Measurements from ENCODE around the gene COA8.

The COA8 gene

GRCh38 chr14:103533137-103533998 lies 29.4 kb upstream of the COA8 start:
- no peak for DNase-seq
- H3K4me1 ChIP-seq = peaks cover 2% of the 10 kb centered on the region; the same call in 1 of the 2 replicates
- TF ChIP-seq CTCF (IDR thresholded peaks at IDR 0.05; ENCODE audit: low read depth, low read length) = no peak
- no peaks in the 10 kb centered on the region for H3K9me3 ChIP-seq
- H3K4me3 ChIP-seq (ENCODE audit: low read depth, low read length) = no peak overlapping the region
- H3K36me3 ChIP-seq = peaks cover 55% of the 10 kb centered on the region
- no peaks in the 10 kb centered on the region for H3K27me3 ChIP-seq

- H3K36me3 ChIP-seq = peaks cover 55% of the 10 kb centered on the region
- no peak overlapping the region for H3K4me3 ChIP-seq (ENCODE audit: low read depth, low read length)
- no peak for TF ChIP-seq CTCF (IDR thresholded peaks at IDR 0.05; ENCODE audit: low read depth, low read length)
- H3K27me3 ChIP-seq = no peaks in the 10 kb centered on the region
- H3K9me3 ChIP-seq = no peaks in the 10 kb centered on the region
- no peak for DNase-seq
- H3K4me1 ChIP-seq = peaks cover 7% of the 10 kb centered on the region
These were observed 28.7 kb upstream of the COA8 start for GRCh38 chr14:103533999-103534575.

DNA sequence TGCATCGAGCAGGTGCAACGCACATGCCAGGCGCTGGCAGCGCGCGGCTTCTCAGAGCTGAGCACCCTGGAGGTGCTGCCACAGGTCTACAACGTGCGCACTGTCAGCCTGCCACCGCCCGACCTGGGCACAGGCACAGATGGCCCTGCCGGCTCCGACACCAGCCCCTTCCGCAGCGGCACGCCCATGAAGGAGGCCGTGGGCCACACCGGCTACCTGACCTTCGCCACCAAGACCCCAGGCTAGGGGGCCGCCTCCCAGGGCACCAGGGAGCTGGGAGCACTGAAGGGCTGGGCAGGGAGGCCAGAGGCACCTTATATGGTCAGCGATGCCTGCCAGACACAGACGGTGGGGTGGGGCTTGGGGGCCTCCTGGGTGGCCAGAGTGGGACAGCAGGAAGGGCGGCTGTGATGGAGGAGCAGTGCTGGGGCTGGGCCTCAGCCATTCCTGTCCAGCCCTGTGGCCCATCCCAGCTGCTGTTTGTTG lies 28.1 kb upstream of the COA8 start:
- Histone ChIP-seq H3K4me1 (peaks cover 7% of the 10 kb centered on the region), H3K4me3 (ENCODE audit: low read depth, low read length) (no peak overlapping the region), H3K27me3 (no peaks in the 10 kb centered on the region), H3K9me3 (no peaks in the 10 kb centered on the region), H3K36me3 (peaks cover 52% of the 10 kb centered on the region)
- no peak for TF ChIP-seq CTCF (IDR thresholded peaks at IDR 0.05; ENCODE audit: low read depth, low read length)
- DNase-seq = no peak

DNA sequence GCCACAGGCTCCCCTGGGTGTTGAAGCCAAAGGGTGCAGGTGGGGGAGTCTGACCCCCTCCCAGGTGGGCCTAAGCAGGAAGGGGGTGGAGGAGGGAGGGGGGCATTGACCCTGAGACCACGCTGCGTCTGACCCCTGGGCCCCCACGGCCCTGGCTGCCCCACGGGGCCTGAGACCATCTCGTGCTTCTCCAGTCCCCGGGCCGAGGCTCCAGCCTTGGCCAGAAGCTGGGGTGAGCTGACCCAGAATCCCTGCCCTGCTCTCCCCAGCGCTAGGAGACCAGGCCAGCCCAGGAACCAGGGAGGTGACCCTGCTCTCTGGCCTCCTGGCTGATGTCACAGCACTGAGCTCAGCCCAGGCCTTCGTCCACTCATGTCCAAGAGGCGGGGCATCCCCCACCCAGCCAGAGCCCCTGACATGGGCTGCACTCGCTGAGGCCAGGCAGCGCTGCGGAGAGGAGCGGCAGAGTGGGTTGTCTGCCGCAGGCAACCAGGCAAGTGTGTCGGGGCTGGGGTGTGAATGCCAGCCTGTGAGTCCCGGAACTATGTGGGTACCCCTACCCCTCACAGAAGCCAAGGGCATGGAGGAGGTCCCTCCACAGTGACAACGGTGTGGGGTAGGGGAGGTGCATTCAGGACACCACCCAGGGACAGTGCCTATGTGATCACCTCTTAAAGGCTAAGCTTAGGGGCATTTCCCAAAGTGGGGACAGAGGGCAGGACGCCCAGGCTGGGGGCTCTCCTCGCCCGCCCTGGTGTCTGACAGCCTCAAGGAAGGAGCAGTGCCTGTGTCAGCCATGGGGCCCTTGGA lies 27.5 kb upstream of the COA8 start:
- Histone ChIP-seq H3K4me1 (peaks cover 7% of the 10 kb centered on the region), H3K4me3 (ENCODE audit: low read depth, low read length) (no peak overlapping the region), H3K36me3 (peaks cover 49% of the 10 kb centered on the region), H3K27me3 (no peaks in the 10 kb centered on the region), H3K9me3 (no peaks in the 10 kb centered on the region)
- no peak for DNase-seq
- no peak for TF ChIP-seq CTCF (IDR thresholded peaks at IDR 0.05; ENCODE audit: low read depth, low read length)

- H3K9me3 ChIP-seq = no peaks in the 10 kb centered on the region
- TF ChIP-seq CTCF (IDR thresholded peaks at IDR 0.05; ENCODE audit: low read depth, low read length) = no peak
- no peaks in the 10 kb centered on the region for H3K27me3 ChIP-seq
- DNase-seq = no peak
- H3K36me3 ChIP-seq = peaks cover 42% of the 10 kb centered on the region
- H3K4me3 ChIP-seq (ENCODE audit: low read depth, low read length) = no peak overlapping the region
- H3K4me1 ChIP-seq = peaks cover 7% of the 10 kb centered on the region
These were observed 26.7 kb upstream of the COA8 start for GRCh38 chr14:103535891-103536565.
